Breast epithelium (tissue), 3 donors: Measurements from ENCODE around the gene F10.

Experiments
- CTCF ChIP-seq, 3 donors: fragments of 450-650 bp; IDR thresholded peaks; one replicate each; pipeline ENCODE4 v1.5.1; 2016 to 2017; ENCODE audit warnings: antibody characterized with exemption in 3 of 3, mild to moderate bottlenecking in 3 of 3, moderate library complexity in 3 of 3
- POLR2A ChIP-seq: fragments of 450-650 bp; IDR thresholded peaks from one replicate; pipeline ENCODE4 v1.6.1; 2016; ENCODE audit warnings: antibody characterized with exemption, mild to moderate bottlenecking, moderate library complexity
- POLR2AphosphoS5 ChIP-seq, 3 donors: sonication (generic); formaldehyde crosslinking; IDR thresholded peaks; one replicate each; pipeline ENCODE4 v1.6.1; 2017; ENCODE audit warnings: antibody characterized with exemption in 3 of 3

- no peak for TF ChIP-seq POLR2A
- no peak for TF ChIP-seq CTCF (IDR thresholded peaks at IDR 0.05)
- no peak for TF ChIP-seq POLR2AphosphoS5 (IDR thresholded peaks at IDR 0.05)
These were observed 33.9 kb upstream of the F10 start for GRCh38 chr13:113088691-113089020.
